H54 (cell line): Measurements from ENCODE around the gene ABHD1.
"Not testable (repeated sequence)": the region's sequence is repeated elsewhere in the genome, so short reads cannot be mapped to it uniquely, and the experiment has no call there.

Source experiments
- DNase-seq: peaks from one replicate; pipeline ENCODE4 v3.0.0; 2011; ENCODE audit warnings: low spot score, mixed read lengths; ENCODE audit not compliant: insufficient read length
- FAIRE-seq: peaks from 3 replicates; lab custom pipeline; 2011; peaks lifted over from hg19 to GRCh38; lab: Jason Lieb, UNC
- POLR2A ChIP-seq: IDR thresholded peaks from 2 replicates; pipeline ENCODE4 v1.6.1; 2011; ENCODE audit warnings: low read depth, mild to moderate bottlenecking, low read length

Gene ABHD1

GRCh38 chr2:27123302-27124150 is at the start of gene ABHD1:
Gene ABHD1, plus strand, starts transcription at chr2:27123815. Its CDS starts 134 bp downstream, at chr2:27123949.
- FAIRE-seq (no peak), DNase-seq (peak; percentile 67)
- peak; percentile 49; the same call in 1 of the 2 replicates for TF ChIP-seq POLR2A

GRCh38 chr2:27074738-27075565 is 48.7 kb upstream of the ABHD1 start:
- DNase-seq, result no peak
- FAIRE-seq, result no peak
- no peak for TF ChIP-seq POLR2A

- DNase-seq, FAIRE-seq: not testable (repeated sequence)
These were observed 48.1 kb upstream of the ABHD1 start for GRCh38 chr2:27075566-27075871.

GRCh38 chr2:27076323-27076722 is 47.3 kb upstream of the ABHD1 start:
- FAIRE-seq (no peak), DNase-seq (no peak)
- TF ChIP-seq POLR2A, result no peak

- FAIRE-seq (no peak), DNase-seq (no peak)
- no peak for TF ChIP-seq POLR2A
These were observed 46.4 kb upstream of the ABHD1 start for GRCh38 chr2:27077231-27077630.

DNA sequence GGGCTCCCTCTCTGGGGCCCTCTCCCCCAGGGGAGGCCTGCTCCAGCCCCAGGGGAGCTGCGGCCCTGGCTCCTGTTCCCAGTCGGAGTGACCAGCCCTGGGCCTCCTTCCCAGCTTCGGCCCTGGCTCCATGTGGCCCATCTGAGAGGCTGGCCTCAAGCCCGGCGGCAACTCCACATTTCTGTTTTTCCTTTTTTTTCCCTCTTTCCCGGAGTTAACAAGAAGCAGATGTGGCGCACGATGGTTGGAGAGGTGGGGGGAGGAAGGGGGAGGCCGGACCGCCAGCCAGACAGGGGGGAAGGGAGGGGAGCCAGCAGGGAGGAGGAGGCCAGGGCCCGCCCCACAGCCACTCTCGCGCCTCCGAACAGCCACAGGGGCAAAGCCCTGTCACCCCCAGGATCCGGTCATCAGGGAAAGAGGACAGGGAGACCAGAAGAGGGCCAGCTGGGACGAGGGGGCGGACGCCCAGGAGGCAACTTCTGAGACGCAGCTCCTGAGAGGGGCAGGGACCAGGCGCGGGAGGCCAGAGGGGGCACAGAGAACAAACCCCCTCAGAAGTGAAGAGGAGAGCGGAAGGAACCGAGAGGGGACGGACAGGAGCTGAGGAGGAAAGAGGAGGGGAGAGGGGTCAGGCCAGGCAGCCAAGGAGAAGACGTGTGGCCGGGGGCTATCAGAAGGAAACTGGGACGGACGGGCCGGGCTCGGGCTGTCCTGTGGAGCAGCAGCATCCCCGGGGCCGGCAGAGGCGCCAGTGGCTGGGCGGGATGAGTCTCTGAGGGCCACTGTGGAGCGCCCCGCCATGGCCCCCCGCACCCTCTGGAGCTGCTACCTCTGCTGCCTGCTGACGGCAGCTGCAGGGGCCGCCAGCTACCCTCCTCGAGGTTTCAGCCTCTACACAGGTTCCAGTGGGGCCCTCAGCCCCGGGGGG is 45.1 kb upstream of the ABHD1 start, which contains the start of gene EMILIN1:
EMILIN1 (plus strand) TSS at position 349 of the 928 bp plus-strand sequence; CDS start at position 800, 451 bp downstream.
- no peak for DNase-seq
- no peak for TF ChIP-seq POLR2A
- FAIRE-seq, result no peak

DNA sequence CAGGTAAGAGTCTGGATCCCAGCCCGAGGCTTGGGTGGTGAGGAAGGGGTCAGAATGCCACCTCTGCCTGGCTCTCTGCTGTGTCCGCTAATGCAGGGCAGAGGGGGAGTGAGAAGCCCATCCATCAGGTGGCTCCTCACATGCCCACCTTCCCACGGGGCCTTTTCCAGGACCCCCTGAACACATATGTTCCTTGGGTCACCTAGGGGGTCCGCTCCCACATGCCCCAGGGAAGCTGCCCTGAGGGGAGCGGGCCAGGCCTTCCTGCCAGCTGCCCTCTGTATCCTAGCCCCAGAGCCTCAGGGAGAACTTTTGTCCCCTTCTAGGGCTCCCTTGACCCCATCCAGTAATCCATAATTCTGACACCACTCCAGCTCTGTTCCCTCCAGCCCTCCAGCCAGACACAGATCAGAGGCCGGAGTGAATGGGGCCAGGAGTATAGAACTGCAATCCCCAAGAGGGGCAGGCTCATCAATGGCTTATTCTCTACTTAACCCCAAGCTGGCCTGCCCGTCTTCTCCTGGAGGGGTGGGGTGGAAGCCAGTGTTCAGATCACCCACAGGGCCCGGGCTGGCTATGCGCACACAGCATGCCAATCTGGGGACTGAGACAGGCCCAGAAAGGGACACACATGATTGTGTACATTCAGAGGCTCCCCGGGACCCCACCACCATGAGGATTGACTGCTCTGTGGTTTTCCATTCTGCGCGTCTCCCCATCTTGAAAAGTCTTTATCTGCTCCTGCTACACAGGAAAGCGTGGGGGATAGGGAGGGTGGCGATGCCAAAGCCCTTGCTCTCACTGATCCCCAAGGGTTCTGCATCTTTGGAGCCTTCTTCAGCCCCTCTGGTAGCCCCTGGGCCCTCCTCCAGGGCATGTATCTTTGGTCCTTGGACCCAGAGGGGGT is 44.1 kb upstream of the ABHD1 start:
- no peak for TF ChIP-seq POLR2A
- FAIRE-seq, result no peak
- no peak for DNase-seq

- DNase-seq (no peak), FAIRE-seq (no peak)
- TF ChIP-seq POLR2A, result no peak
These were observed 43.5 kb upstream of the ABHD1 start for GRCh38 chr2:27080140-27080469.

GRCh38 chr2:27080603-27080936 is 43.0 kb upstream of the ABHD1 start:
- DNase-seq (no peak), FAIRE-seq (no peak)
- TF ChIP-seq POLR2A, result no peak

DNA sequence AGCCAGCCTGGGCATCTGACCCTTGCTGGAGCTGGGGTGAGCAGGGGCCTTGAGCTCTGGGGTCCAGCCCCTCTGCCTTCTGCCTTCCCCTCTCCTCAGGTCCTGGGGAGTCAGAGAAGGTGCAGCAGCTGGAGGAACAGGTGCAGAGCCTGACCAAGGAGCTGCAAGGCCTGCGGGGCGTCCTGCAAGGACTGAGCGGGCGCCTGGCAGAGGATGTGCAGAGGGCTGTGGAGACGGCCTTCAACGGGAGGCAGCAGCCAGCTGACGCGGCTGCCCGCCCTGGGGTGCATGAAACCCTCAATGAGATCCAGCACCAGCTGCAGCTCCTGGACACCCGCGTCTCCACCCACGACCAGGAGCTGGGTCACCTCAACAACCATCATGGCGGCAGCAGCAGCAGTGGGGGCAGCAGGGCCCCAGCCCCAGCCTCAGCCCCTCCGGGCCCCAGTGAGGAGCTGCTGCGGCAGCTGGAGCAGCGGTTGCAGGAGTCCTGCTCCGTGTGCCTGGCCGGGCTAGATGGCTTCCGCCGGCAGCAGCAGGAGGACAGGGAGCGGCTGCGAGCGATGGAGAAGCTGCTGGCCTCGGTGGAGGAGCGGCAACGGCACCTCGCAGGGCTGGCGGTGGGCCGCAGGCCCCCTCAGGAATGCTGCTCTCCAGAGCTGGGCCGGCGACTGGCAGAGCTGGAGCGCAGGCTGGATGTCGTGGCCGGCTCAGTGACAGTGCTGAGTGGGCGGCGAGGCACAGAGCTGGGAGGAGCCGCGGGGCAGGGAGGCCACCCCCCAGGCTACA is 41.4 kb upstream of the ABHD1 start:
- FAIRE-seq (no peak), DNase-seq (no peak)
- TF ChIP-seq POLR2A, result no peak

GRCh38 chr2:27082773-27083409 is 40.7 kb upstream of the ABHD1 start:
- FAIRE-seq (no peak), DNase-seq (no peak)
- no peak for TF ChIP-seq POLR2A
